HUES48 (cell line): ENCODE data around the gene BUD13.

Source experiments
- H3K27ac ChIP-seq: one replicate; pipeline ENCODE4 v1.7.0; 2013; ENCODE audit warnings: low read depth, low read length, inconsistent platforms
- H3K27me3 ChIP-seq: 2 replicates; pipeline ENCODE4 v1.6.1; 2013; ENCODE audit warnings: mild to moderate bottlenecking, low read length; ENCODE audit not compliant: control insufficient read depth, insufficient read depth
- H3K36me3 ChIP-seq: 2 replicates; pipeline ENCODE4 v1.6.1; 2013; ENCODE audit warnings: low read length; ENCODE audit not compliant: control insufficient read depth, insufficient read depth
- H3K4me1 ChIP-seq: 2 replicates; pipeline ENCODE4 v1.6.1; 2013; ENCODE audit warnings: mild to moderate bottlenecking, low read length; ENCODE audit not compliant: control insufficient read depth, insufficient read depth
- H3K4me3 ChIP-seq: 2 replicates; pipeline ENCODE4 v1.5.1; 2013; ENCODE audit warnings: mild to moderate bottlenecking, low read depth, low read length
- H3K9ac ChIP-seq: 2 replicates; pipeline ENCODE4 v1.6.1; 2013; ENCODE audit warnings: mild to moderate bottlenecking, low read depth, low read length, moderate library complexity
- H3K9me3 ChIP-seq: 2 replicates; pipeline ENCODE4 v1.6.1; 2013; ENCODE audit warnings: low read length; ENCODE audit not compliant: control insufficient read depth, insufficient read depth

BUD13 gene

GRCh38 chr11:116701297-116701801, 71.4 kb downstream of the BUD13 start:
- Histone ChIP-seq H3K9me3 (no peaks in the 10 kb centered on the region), H3K4me3 (no peak overlapping the region), H3K27me3 (no peaks in the 10 kb centered on the region), H3K27ac (no peak overlapping the region), H3K4me1 (peaks cover 15% of the 10 kb centered on the region), H3K36me3 (no peaks in the 10 kb centered on the region), H3K9ac (no peak overlapping the region)

- Histone ChIP-seq H3K4me1 (peaks cover 15% of the 10 kb centered on the region), H3K4me3 (no peak overlapping the region), H3K27me3 (no peaks in the 10 kb centered on the region)
These were observed 72.1 kb downstream of the BUD13 start for GRCh38 chr11:116700586-116701220.

More at GRCh38 chr11:116700586-116701220, 72.1 kb downstream of the BUD13 start:
- no peak overlapping the region for H3K9ac ChIP-seq
- no peaks in the 10 kb centered on the region for H3K9me3 ChIP-seq
- no peaks in the 10 kb centered on the region for H3K36me3 ChIP-seq
- no peak overlapping the region for H3K27ac ChIP-seq
